Activated T-helper 2 cell treated with anti-CD3 and anti-CD28 coated beads, Interferon-gamma antibody, Interleukin-2, Interleukin-4, amounts not matched to agents 10 μg/mL and 5 μg/mL and 100 μg/mL, durations not matched to agents 14 hours and 24 hours and 36 hours (primary cell): Measurements from ENCODE around the gene FKBP5. TPM values are rescaled to one million over a fixed set of nuclear protein-coding genes. Genes with fewer than 3 reads are reported as not detected.
A peak's percentile ranks its signal among the peaks of the same experiment; 100 is the strongest.

Experiments
- DNase-seq: peaks from one replicate; pipeline ENCODE4 v3.0.0; 2021; ENCODE audit warnings: low spot score
- H3K27ac Mint-ChIP-seq: one replicate; pipeline ENCODE4 v1.8.0; 2021; ENCODE audit warnings: mixed read lengths
- H3K27me3 Mint-ChIP-seq: one replicate; pipeline ENCODE4 v1.8.0; 2021; ENCODE audit warnings: low read depth, mixed read lengths
- H3K36me3 Mint-ChIP-seq: one replicate; pipeline ENCODE4 v1.8.0; 2021; ENCODE audit warnings: low read depth, mixed read lengths
- H3K4me1 Mint-ChIP-seq: one replicate; pipeline ENCODE4 v1.8.0; 2021; ENCODE audit warnings: low read depth, mixed read lengths
- H3K4me3 Mint-ChIP-seq: one replicate; pipeline ENCODE4 v1.8.0; 2021; ENCODE audit warnings: low read depth, mild to moderate bottlenecking, moderate library complexity, mixed read lengths
- H3K9me3 Mint-ChIP-seq: one replicate; pipeline ENCODE4 v1.8.0; 2021; ENCODE audit warnings: mixed read lengths
- intact Hi-C: fragments of 100-400 bp; cut with micrococcal nuclease; formaldehyde crosslinking; loops from one replicate; pipeline ENCODE4 v1.15.1; 2023
- total RNA-seq: library from RNA; stranded (reverse); gene quantifications from 2 replicates; pipeline ENCODE4 v1.2.3, GENCODE V29; 2022

Gene FKBP5
- total RNA-seq, 1 donor from 2014 or later: 90.9 TPM

- Mint-ChIP-seq H3K27ac (peak overlapping the region; percentile 95), H3K9me3 (no peaks in the 10 kb centered on the region), H3K36me3 (no peaks in the 10 kb centered on the region), H3K27me3 (no peaks in the 10 kb centered on the region), H3K4me3 (peak overlapping the region; percentile 40), H3K4me1 (peaks cover 39% of the 10 kb centered on the region)
- intact Hi-C loops: loop anchor here (1.0 kb wide), 5 partner anchors 9 to 38 kb away; no protein-coding TSS in a partner anchor
- DNase-seq: no peak
Measured at GRCh38 chr6:35719404-35719829, 30.7 kb upstream of the FKBP5 start.

- no peaks in the 10 kb centered on the region for H3K9me3 Mint-ChIP-seq
- no peaks in the 10 kb centered on the region for H3K36me3 Mint-ChIP-seq
- peaks cover 36% of the 10 kb centered on the region for H3K4me1 Mint-ChIP-seq
- peak overlapping the region; percentile 40 for H3K4me3 Mint-ChIP-seq
- peak overlapping the region; percentile 95 for H3K27ac Mint-ChIP-seq
- DNase-seq: no peak
- H3K27me3 Mint-ChIP-seq: no peaks in the 10 kb centered on the region
- intact Hi-C loops: loop anchor here (1.0 kb wide), 5 partner anchors 9 to 38 kb away; no protein-coding TSS in a partner anchor
Measured at GRCh38 chr6:35718911-35719381, 30.2 kb upstream of the FKBP5 start.

DNA sequence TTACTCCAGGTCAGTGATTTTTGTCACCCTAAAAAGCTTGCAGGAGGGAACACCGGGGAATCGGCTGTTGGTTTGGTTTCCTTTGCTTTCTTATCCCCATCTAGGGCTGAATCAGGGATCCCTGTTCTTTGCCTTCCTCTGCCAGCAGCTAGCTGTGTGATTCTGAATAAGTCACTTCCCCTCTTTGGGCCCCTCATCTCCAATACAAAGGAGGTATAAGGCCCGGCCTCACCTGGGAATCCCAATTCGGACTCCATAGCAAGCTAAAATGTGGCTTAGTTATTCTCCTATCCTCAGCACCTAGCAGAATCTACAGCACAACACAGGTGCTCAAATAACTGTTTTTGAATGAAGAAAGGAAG, 29.6 kb upstream of the FKBP5 start:
- H3K27ac Mint-ChIP-seq: peak overlapping the region; percentile 95
- intact Hi-C loops: no loop called here
- no peaks in the 10 kb centered on the region for H3K36me3 Mint-ChIP-seq
- H3K4me1 Mint-ChIP-seq: peaks cover 40% of the 10 kb centered on the region
- H3K9me3 Mint-ChIP-seq: no peaks in the 10 kb centered on the region
- no peak for DNase-seq
- H3K4me3 Mint-ChIP-seq: no peak overlapping the region
- no peaks in the 10 kb centered on the region for H3K27me3 Mint-ChIP-seq

DNA sequence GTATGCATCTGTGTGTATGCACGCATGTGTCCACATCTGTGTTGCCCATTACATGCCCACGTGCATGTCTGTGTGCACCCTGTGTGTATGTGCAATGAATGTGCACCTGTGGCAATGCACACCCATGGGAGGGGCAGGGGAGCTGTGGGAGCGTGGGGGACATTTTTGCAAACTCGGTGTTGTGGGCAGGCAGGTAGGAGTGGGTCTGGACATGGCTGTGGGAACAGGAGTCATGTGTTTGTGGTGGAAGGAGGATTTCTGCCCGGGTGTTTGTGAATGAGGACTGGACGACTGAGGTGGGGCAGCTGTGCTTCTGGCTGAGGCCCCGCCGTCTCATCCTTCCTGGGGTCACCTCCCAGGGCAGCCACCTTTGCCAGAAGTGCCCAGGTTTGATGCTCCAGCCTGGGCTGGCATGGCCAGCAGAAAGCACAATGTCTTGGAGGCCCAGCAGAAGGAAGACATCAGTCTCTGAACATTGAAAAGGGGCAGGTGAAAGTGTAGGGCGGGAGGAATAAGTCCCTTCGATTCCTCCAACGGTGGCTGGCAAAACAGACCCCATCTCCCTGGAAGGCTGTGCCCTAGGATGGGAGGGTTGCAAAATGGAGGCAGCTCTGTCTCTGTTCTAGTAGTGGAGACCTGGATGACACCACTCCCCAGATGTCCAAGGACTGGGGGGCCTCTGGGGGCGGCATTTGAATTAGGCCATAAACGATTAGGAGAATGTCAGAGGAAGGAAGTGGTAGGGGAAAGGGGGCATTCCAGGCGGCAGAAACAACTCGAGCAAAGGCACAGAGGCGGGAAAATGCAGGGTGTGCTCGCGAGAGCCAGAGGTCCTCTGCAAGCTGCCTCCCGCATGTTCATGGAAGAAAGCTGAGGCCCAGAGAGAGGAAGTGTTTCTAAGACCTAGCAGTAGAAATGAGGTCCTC, 29.0 kb upstream of the FKBP5 start:
- peak overlapping the region; percentile 95 for H3K27ac Mint-ChIP-seq
- intact Hi-C loops: no loop called here
- H3K4me1 Mint-ChIP-seq: peaks cover 43% of the 10 kb centered on the region
- H3K36me3 Mint-ChIP-seq: no peaks in the 10 kb centered on the region
- H3K4me3 Mint-ChIP-seq: peak overlapping the region; percentile 20
- H3K9me3 Mint-ChIP-seq: no peaks in the 10 kb centered on the region
- DNase-seq: no peak
- H3K27me3 Mint-ChIP-seq: no peaks in the 10 kb centered on the region

DNA sequence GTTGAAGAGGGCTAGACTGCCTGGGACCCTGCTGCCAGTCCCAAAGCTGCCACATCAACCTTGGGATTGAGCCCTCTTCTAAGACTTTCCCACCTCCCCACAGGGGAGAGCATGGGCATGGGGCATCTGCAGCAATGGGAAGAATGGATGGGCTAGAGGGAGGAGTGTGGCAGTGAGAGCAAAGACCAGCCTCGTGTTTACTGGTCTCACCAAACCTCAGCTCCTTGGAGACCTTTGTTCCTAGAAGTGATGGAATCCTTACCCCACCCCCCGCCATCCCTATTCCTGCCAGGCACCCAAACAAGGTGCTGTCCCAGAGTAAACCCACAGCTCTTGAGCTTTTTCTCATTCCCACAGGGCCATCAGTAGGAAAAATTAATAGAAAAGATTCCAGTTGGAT, 28.1 kb upstream of the FKBP5 start:
- Mint-ChIP-seq H3K4me1 (peaks cover 43% of the 10 kb centered on the region), H3K27me3 (no peaks in the 10 kb centered on the region), H3K27ac (no peak overlapping the region), H3K4me3 (no peak overlapping the region), H3K9me3 (no peaks in the 10 kb centered on the region), H3K36me3 (no peaks in the 10 kb centered on the region)
- intact Hi-C loops: no loop called here
- no peak for DNase-seq

GRCh38 chr6:35713006-35713767, 24.5 kb upstream of the FKBP5 start:
- intact Hi-C loops: no loop called here
- H3K27ac Mint-ChIP-seq: peak overlapping the region; percentile 25
- peaks cover 5% of the 10 kb centered on the region for H3K9me3 Mint-ChIP-seq
- H3K4me1 Mint-ChIP-seq: peaks cover 28% of the 10 kb centered on the region
- no peak overlapping the region for H3K4me3 Mint-ChIP-seq
- no peaks in the 10 kb centered on the region for H3K27me3 Mint-ChIP-seq
- H3K36me3 Mint-ChIP-seq: peaks cover 3% of the 10 kb centered on the region
- no peak for DNase-seq

- Mint-ChIP-seq H3K4me3 (no peak overlapping the region), H3K27ac (no peak overlapping the region), H3K4me1 (peaks cover 23% of the 10 kb centered on the region), H3K36me3 (peaks cover 3% of the 10 kb centered on the region), H3K9me3 (peaks cover 5% of the 10 kb centered on the region), H3K27me3 (no peaks in the 10 kb centered on the region)
- DNase-seq: no peak
- intact Hi-C loops: no loop called here
Measured at GRCh38 chr6:35711731-35712130, 23.0 kb upstream of the FKBP5 start.

DNA sequence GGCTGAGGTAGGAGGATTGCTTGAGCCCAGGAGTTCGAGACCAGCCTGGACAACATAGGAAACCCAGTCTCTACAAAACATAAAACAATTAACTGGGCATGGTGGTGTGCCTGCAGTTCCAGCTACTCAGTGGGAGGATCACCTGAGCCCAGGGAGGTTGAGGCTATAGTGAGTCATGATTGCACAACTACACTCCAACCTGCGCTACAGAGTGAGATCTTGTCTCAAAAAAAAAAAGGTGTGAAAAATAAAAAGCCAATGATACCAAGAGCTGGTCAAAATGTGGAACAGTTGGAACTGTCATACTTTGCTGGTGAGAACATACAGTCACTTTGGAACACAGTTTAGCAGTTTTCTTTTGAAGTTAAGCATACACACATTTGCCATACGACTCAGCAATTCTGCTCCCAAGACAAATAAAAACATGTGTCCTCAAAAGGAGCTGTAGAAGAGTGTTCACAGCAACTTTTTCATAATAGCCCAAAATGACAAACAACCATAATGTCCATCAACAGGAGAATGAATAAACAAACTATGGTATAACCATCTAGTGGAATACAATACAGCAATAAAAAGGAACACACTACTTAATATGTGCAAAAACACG, 21.6 kb upstream of the FKBP5 start:
- Mint-ChIP-seq H3K27me3 (no peaks in the 10 kb centered on the region), H3K36me3 (peaks cover 3% of the 10 kb centered on the region), H3K27ac (peak overlapping the region; percentile 75), H3K4me1 (peaks cover 26% of the 10 kb centered on the region), H3K4me3 (peak overlapping the region; percentile 0), H3K9me3 (peaks cover 5% of the 10 kb centered on the region)
- intact Hi-C loops: loop anchor here (1.0 kb wide), 2 partner anchors 9 to 18 kb away; no protein-coding TSS in a partner anchor
- DNase-seq: no peak

GRCh38 chr6:35708585-35708984, 19.9 kb upstream of the FKBP5 start:
- Mint-ChIP-seq H3K4me3 (no peak overlapping the region), H3K27me3 (no peaks in the 10 kb centered on the region), H3K27ac (no peak overlapping the region), H3K4me1 (peaks cover 23% of the 10 kb centered on the region), H3K36me3 (peaks cover 10% of the 10 kb centered on the region), H3K9me3 (peaks cover 10% of the 10 kb centered on the region)
- intact Hi-C loops: no loop called here
- DNase-seq: no peak

GRCh38 chr6:35707714-35708407, 19.1 kb upstream of the FKBP5 start:
- intact Hi-C loops: no loop called here
- Mint-ChIP-seq H3K27me3 (no peaks in the 10 kb centered on the region), H3K4me1 (peaks cover 19% of the 10 kb centered on the region), H3K27ac (no peak overlapping the region), H3K4me3 (no peak overlapping the region), H3K9me3 (peaks cover 11% of the 10 kb centered on the region), H3K36me3 (peaks cover 10% of the 10 kb centered on the region)
- no peak for DNase-seq

- no peak for DNase-seq
- Mint-ChIP-seq H3K27me3 (no peaks in the 10 kb centered on the region), H3K4me1 (peaks cover 19% of the 10 kb centered on the region), H3K36me3 (peaks cover 10% of the 10 kb centered on the region), H3K9me3 (peaks cover 11% of the 10 kb centered on the region), H3K27ac (no peak overlapping the region), H3K4me3 (no peak overlapping the region)
- intact Hi-C loops: no loop called here
Measured at GRCh38 chr6:35706468-35706867, 17.8 kb upstream of the FKBP5 start.

GRCh38 chr6:35703554-35703953, 14.8 kb upstream of the FKBP5 start:
- Mint-ChIP-seq H3K27ac (no peak overlapping the region), H3K4me1 (peaks cover 9% of the 10 kb centered on the region), H3K36me3 (peaks cover 7% of the 10 kb centered on the region), H3K4me3 (no peak overlapping the region), H3K27me3 (no peaks in the 10 kb centered on the region), H3K9me3 (peaks cover 7% of the 10 kb centered on the region)
- no peak for DNase-seq
- intact Hi-C loops: no loop called here
